Activated CD8-positive, alpha-beta memory T cell treated with anti-CD3 and anti-CD28 coated beads, Interleukin-2, amount 50 U/mL, for 24 hours (primary cell): Measurements from ENCODE around the gene COL6A5.
"Not testable (repeated sequence)": the region's sequence is repeated elsewhere in the genome, so short reads cannot be mapped to it uniquely, and the experiment has no call there.

ENCODE experiments used
- DNase-seq: peaks from one replicate; pipeline ENCODE4 v3.0.0-alpha.2; 2020; ENCODE audit errors: extremely low read depth

Gene COL6A5

DNA sequence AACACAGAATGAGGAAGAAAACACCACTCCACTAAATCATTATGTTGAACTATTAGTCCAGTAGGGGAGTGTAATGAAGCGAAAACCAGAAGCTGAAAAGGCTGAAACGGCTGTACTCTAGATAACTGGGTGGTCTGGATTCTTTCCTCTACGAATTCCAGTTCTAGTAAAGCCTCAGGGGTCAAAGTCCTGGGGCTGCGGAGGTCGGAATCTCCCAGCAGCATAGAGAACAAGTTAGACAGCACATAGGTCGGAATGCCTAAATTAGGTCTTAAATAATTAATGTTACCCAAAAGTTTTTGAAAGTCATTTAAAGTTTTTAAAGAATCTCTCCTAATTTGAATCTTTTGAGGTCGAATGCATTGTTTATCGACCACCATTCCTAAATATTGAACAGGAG lies 102.7 kb downstream of the COL6A5 start:
- DNase-seq, result not testable (repeated sequence)

DNA sequence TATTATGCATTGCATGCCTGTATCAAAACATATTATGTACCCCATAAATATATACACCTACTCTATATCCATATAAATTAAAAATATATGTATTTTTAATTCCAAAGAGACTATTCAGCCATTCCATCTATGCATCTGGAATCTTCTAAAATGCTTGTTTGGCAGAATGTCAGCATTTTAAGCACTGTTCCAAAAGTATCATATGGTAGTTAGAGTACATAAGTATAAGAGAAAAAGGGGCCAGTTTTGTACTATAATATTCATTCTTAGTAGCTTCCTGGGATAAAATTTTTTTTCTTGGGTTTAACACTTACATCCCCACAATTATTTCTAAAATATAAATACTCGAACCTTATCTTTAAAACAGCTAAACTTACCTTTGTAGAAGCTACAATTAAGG lies 111.1 kb downstream of the COL6A5 start:
- DNase-seq, result no peak

DNA sequence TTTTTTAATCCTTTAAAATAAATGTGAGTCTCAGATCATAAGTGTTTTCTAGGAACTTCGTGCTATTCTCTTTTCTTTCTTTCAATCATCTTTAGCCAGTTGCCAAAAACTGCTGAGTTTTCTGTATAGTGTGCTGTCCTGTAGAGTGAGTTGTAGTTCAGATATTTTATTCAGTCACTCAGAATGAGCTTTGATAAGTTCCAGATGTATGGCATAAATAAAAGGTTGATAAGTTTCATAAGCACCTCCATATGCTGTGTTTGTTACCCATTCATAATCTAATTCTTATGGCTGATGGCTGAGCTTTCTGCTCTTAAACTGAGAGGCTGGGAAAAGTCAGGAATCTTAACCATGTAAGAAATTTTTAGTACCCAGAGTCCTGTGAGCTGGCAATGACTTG lies 112.2 kb downstream of the COL6A5 start:
- DNase-seq, result no peak

DNA sequence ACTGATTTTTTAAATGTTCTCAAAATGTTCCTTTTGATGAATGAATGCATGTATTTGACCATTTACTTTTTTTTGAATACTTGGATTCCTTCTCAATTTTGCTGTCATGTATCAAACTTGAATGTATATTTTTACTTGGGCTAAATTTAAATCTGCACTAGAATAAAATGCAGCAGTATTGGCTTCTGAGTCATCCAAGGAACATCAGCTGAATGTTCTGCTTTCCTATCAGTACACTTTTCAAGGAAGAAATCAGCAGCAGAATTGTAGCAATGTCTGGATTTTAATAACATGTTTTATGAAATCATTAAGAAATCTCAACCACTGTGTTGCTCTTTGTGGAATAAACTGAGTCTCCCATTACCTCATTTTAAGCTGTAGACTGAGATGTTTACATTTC lies 114.5 kb downstream of the COL6A5 start:
- no peak for DNase-seq

DNA sequence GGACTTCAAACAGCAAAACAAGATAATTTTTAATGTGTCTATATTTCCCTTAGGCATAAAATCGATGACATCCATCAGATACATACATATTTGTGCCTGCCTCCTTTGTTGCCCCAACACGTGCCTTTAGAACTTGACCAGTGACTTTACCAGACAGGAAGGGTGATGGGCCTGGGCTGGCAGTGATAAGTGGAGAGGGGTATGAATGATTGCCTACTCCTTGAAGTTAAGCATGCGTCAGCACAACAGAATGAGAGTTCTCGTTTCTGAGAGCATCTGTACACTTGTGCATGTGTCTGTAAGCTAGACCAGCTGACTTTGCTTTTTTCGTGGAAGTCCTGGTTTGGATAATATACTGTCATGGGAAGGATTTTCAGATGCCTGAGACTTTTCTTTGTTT lies 116.6 kb downstream of the COL6A5 start:
- no peak for DNase-seq

GRCh38 chr3:130463221-130463620 lies 117.7 kb downstream of the COL6A5 start:
- DNase-seq, result no peak

DNA sequence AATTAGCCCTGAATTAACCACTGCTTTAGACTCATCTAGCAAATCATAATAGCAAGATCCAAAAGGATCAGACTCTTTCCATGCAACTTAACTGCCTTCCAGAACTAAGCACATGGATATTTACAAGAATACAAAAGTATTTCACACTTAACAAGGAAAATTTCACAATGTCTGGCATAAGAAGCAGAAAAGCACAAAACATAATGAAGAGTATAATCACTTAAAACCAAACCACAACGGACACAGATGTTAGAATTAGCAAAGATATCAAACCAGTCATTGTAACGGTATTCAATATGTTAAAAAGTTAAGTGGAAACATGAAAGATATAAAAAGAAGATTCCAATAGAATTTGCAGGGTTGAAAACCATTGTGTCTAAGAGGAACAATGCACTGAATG lies 120.0 kb downstream of the COL6A5 start:
- no peak for DNase-seq

- no peak for DNase-seq
Observed at GRCh38 chr3:130468311-130468710, 122.8 kb downstream of the COL6A5 start.

- no peak for DNase-seq
Observed at GRCh38 chr3:130470126-130470525, 124.7 kb downstream of the COL6A5 start.

GRCh38 chr3:130473416-130473815 lies 127.9 kb downstream of the COL6A5 start:
- DNase-seq, result no peak

- no peak for DNase-seq
Observed at GRCh38 chr3:130480736-130481135, 135.3 kb downstream of the COL6A5 start.

DNA sequence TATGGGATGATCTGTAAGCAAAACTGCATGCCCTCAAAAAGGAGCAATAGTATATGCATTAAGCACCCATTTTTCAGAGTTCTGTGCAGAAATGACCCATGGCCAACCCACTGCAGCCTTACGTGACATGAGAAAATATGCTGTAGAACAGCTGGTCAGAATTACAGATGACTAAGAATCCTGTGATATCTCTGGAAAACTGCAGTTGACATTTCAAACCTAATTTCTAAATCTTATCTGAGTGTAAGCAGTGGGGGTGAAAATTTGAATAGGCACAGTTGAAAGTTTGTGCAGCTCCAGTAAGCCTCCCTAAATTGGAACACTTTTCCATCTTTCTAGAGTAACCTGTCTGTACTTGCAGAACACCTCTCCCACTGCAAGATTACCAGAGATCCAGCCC lies 142.8 kb downstream of the COL6A5 start:
- DNase-seq, result no peak

GRCh38 chr3:130488769-130489450 lies 143.4 kb downstream of the COL6A5 start:
- DNase-seq, result no peak

GRCh38 chr3:130490241-130490640 lies 144.8 kb downstream of the COL6A5 start:
- DNase-seq, result no peak

- DNase-seq, result no peak
Observed at GRCh38 chr3:130491431-130491830, 146.0 kb downstream of the COL6A5 start.

GRCh38 chr3:130504701-130505100 lies 159.2 kb downstream of the COL6A5 start:
- DNase-seq, result no peak

DNA sequence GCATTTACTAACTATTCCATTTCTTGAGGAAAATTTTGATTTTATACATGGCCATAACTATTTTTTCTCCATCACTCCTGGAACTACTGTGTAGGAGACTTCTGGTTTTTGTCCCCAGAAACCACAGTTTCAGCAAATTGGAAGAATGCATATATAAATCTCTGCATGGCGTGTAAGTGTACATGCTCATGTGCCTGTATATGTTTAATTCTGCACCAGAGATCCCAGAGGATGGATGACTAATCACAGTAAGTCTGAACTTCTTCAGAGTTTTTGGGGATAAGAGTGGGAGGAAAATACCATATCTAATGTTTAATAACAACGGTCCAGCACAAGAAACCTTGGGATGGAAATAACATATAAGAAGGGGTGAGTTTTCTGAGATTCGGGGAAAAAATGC lies 160.6 kb downstream of the COL6A5 start:
- no peak for DNase-seq

DNA sequence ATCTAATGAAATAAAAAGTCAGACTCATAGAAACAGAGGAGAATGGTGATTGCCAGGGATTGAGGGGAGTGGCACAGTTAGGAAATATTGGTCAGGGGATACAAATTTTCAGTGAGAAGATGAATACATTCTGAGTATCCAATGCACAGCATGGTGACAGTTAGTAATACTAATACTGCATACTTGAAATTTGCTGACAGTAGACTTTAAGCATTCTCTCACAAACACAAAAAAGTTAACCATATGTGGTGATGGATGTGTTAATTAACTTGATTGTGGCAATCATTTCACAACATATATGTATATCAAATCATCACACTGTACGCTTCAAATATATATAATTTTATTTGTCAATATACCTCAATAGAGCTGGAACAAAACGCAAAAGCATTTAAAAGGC lies 162.3 kb downstream of the COL6A5 start:
- DNase-seq, result no peak

- DNase-seq, result no peak
Observed at GRCh38 chr3:130509008-130509407, 163.5 kb downstream of the COL6A5 start.

- no peak for DNase-seq
Observed at GRCh38 chr3:130514681-130515080, 169.2 kb downstream of the COL6A5 start.

- DNase-seq, result no peak
Observed at GRCh38 chr3:130515755-130516154, 170.3 kb downstream of the COL6A5 start.

DNA sequence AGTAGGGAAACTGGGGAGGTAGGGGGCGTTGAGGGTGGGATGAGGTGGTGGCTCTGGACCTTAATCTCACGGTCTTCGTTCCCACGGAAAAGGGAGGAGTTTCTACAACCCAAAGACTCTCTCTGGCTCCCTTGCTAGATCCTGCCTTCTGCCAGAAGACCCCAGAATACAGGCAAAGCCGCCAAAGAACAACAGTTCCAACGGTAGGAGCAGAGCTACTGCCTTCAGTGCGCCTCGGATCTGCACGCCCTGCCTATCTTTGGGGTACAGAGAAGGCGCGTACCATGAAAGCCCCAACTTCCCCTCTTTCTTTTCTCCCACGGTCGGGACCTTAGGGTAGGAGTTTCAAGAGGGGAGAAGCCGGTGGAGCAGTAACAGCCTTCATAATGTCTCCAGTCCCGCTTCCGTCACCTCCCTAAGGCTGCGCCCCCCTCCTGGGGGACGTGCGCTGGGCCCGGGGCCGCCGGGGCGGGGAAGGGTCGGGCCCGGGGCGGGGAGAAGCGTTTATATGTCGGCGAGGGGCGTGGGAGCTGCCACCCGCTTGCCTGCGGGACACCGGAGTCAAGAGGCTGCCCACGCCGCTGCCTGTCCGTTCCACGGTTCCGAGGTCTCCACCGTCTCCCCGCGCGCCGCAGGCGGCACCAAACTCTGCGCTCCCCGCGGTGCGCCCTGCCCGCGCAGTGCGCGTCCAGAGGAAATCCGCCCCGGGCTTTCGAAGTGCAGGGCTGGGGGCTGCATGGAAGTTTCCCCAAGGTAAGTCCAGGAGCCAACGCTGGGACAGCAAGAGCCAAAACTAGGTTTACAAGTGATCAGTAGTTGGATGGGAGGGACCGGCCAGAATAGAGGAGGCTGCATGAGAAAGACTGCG lies 171.4 kb downstream of the COL6A5 start, which contains the start of gene COL6A6:
TSS of gene COL6A6 (plus strand) at position 533 of the 868 bp plus-strand sequence. CDS start 43,188 bp downstream, outside the sequence.
- no peak for DNase-seq

- DNase-seq, result no peak
Observed at GRCh38 chr3:130517602-130518001, 172.1 kb downstream of the COL6A5 start.
